Esophagus squamous epithelium (tissue), 5 donors: ENCODE data around the gene ACTRT2. TPM values are rescaled to one million over a fixed set of nuclear protein-coding genes. Genes with fewer than 3 reads are reported as not detected.

Experiments
- DNase-seq: peaks from one replicate; lab custom pipeline; 2025; lab: John Stamatoyannopoulos, UW
- H3K27ac ChIP-seq, 4 donors: fragments of 200-600 bp; sonication (generic); one replicate each; pipeline ENCODE4 v1.5.1; 2016 to 2019; ENCODE audit warnings: mild to moderate bottlenecking in 1 of 4
- H3K27me3 ChIP-seq, 4 donors: fragments of 200-600 bp; sonication (generic); 1 replicate in 3 of 4; 2 replicates in 1 of 4; pipeline versions ENCODE4 v1.5.1 to v1.6.0; 2017 to 2021; ENCODE audit warnings: antibody characterized with exemption in 1 of 4
- H3K36me3 ChIP-seq, 3 donors: fragments of 200-600 bp; sonication (generic); one replicate each; pipeline ENCODE4 v1.5.1; 2016 to 2019
- H3K4me1 ChIP-seq, 3 donors: fragments of 200-600 bp; sonication (generic); one replicate each; pipeline ENCODE4 v1.5.1; 2017 to 2019
- H3K4me3 ChIP-seq, 4 donors: fragments of 200-600 bp; sonication (generic); 1 replicate in 3 of 4; 2 replicates in 1 of 4; pipeline ENCODE4 v1.5.1; 2016 to 2019; ENCODE audit warnings: mild to moderate bottlenecking in 2 of 4, moderate library complexity in 1 of 4
- H3K9me3 ChIP-seq, 3 donors: fragments of 200-600 bp; sonication (generic); one replicate each; pipeline ENCODE4 v1.5.1; 2016 to 2019
- POLR2A ChIP-seq, 4 donors: fragments of 450-650 bp; IDR thresholded peaks; one replicate each; pipeline ENCODE4 v1.6.1; 2017; ENCODE audit warnings: antibody characterized with exemption in 4 of 4, mild to moderate bottlenecking in 4 of 4, moderate library complexity in 3 of 4
- WGBS, 2 donors: methylation state at CpG; one replicate each; pipeline ENCODE4 v1.1.5; 2018; 5-methylcytosine and 5-hydroxymethylcytosine counted together
- intact Hi-C: fragments of 100-400 bp; cut with DNase I; formaldehyde crosslinking; loops from one replicate; pipeline ENCODE4 v1.15.0; 2022
- total RNA-seq, 4 donors: library from RNA; depleted of rRNA; stranded (reverse); fragments of >200 nt; gene quantifications; one replicate each; pipeline ENCODE4 v1.1.0, GENCODE V29; 2016
- TF ChIP-seq, protein P1 (sequence below), 6 experiments: fragments of 450-650 bp in 4 of 6; fragments of 200-600 bp in 2 of 6; sonication (generic) in 2 of 6; IDR thresholded peaks; one replicate each; pipeline ENCODE4 v1.5.1; 2016 to 2019; ENCODE audit warnings: antibody characterized with exemption in 6 of 6, mild to moderate bottlenecking in 4 of 6, moderate library complexity in 4 of 6
- donor health status: DM: yes; HTN: yes; CAD: no.

The ACTRT2 gene
- total RNA-seq, 4 donors from 2014 or later = not detected

DNA sequence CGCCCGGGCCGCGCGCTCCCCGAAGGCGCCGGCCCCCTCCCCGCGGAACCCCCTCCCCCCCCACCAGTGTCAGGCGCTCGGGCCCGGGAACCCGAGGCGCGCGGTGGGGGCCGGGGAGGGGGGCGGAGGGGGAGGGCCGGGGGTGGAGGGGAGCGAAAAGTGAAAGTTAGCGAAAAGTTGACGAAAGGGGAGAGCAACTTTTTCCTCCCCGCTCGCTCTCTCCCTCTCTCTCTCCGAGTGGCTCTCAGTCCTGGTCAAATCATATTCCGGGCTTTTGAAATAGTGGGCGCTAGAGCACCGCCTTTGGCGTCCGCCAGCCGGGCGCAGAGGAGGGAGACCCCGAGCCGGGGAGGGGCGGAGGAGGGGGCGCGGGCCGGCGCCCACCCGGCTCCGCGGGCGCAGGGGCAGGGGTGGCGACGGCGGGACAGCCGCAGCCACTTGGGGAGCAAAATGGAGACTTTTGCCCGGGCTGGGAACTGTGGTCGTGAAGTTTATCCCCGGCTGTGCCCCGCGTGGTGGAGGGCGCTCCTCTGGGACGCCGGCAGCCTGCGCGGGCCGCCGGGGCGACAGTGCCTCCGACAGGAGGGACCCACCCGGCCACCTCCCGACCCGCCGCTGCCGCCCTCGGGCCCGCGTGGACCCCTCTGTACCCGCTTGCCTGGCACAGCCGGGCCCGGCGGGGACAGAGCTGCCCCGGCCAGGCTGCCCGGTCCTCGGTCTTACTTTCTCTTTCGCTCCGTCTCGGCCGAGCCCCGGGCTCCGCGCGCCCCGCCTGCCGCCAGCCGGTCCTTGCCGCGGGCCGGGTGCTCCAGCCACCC is 48.4 kb downstream of the ACTRT2 start:
- TF ChIP-seq POLR2A (IDR thresholded peaks at IDR 0.05) = no peak
- TF ChIP-seq, protein P1, sequence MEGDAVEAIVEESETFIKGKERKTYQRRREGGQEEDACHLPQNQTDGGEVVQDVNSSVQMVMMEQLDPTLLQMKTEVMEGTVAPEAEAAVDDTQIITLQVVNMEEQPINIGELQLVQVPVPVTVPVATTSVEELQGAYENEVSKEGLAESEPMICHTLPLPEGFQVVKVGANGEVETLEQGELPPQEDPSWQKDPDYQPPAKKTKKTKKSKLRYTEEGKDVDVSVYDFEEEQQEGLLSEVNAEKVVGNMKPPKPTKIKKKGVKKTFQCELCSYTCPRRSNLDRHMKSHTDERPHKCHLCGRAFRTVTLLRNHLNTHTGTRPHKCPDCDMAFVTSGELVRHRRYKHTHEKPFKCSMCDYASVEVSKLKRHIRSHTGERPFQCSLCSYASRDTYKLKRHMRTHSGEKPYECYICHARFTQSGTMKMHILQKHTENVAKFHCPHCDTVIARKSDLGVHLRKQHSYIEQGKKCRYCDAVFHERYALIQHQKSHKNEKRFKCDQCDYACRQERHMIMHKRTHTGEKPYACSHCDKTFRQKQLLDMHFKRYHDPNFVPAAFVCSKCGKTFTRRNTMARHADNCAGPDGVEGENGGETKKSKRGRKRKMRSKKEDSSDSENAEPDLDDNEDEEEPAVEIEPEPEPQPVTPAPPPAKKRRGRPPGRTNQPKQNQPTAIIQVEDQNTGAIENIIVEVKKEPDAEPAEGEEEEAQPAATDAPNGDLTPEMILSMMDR (IDR thresholded peaks at IDR 0.05) = peak in 1 of 6 experiments; percentile 5
- DNase-seq = no peak
- Histone ChIP-seq H3K36me3 (no peaks in the 10 kb centered on the region), H3K4me1 (peaks cover 17 to 53% (median 28%) of the 10 kb centered on the region in 3 donors), H3K9me3 (no peaks in the 10 kb centered on the region), H3K27me3 (peaks cover 28 to 98% (median 46%) of the 10 kb centered on the region in 4 donors), H3K4me3 (peak overlapping the region; percentile 49 to 86 (median 63)), H3K27ac (peak overlapping the region; percentile 50 to 80 (median 66))
- intact Hi-C loops = no loop called here
- 0% methylated on average over 2 to 15 of the region's 91 CpGs for WGBS, 2 donors

DNA sequence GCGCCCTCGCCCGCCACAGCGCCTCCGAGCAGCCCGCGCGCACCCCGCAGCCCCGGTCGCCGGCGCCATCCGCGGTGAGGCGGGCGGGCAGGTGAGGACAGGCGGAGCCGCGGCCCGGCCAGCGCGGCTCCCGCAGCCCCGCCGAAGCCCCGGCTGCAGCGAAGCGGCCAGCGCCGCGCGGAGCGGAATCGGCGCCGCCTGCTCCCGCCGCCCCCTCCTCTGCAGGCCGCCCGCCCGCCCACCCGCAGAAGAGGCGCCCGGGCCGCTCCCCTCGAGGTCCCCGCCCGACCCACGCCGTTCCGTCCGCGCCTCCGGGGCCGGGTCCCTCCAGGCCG is 49.0 kb downstream of the ACTRT2 start:
- no peaks in the 10 kb centered on the region for H3K36me3 ChIP-seq
- no CpG with 5 or more reads among the region's 57 CpGs for WGBS, 2 donors
- H3K4me3 ChIP-seq = peak overlapping the region; percentile 49 to 86 (median 63)
- H3K9me3 ChIP-seq = no peaks in the 10 kb centered on the region
- intact Hi-C loops = no loop called here
- H3K4me1 ChIP-seq = peaks cover 17 to 53% (median 28%) of the 10 kb centered on the region in 3 donors
- no peak for TF ChIP-seq POLR2A (IDR thresholded peaks at IDR 0.05)
- DNase-seq = no peak
- peak overlapping the region in 2 of 4 donors; percentile 75 to 80 for H3K27ac ChIP-seq
- peaks cover 22 to 98% (median 43%) of the 10 kb centered on the region in 4 donors for H3K27me3 ChIP-seq

DNA sequence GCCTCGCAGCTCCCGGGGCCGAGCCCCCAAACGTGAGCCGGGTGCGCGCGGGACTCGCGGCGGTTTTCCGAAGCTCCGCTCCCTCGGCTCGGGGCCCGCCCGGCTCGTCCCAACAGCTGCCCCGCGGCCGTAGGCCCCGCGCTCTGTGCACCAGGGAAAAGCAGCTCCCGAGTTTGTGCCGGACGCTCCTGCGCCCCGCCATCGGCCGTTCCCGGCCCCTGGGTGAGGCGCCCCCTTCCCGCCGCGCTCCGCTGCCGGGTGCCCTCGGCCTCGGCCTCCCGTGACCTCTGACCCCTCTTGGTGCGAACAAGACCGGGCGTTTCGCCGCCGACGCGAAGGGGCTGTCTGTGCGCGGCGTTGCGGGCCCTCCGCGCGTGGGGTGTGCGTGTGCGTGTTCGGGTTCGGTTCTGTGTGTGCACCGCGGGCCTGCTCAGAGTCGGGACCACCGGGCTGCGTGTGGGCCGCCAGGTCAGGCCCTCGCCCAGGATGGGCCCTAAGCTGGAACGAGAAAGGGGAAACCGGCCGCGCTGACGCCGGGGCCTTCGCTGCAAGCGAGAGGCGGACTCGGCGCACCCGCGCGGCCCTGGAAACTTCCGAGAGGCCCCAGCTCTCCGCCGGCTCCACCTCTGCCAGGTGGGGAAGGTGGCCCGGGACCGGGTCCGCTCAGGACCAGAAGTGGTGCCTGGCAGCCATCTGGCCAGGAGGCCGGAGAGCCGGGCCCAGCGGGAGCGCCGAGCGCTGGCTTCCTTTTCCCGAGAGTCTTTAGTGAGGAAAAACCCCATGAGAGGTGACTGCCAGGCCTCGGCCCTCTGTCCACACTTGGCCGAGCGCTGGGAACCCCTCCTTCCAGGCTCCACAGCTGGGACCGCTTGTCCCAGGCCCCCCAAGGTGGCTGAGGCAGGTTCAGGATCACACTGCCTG is 49.6 kb downstream of the ACTRT2 start:
- intact Hi-C loops = no loop called here
- Histone ChIP-seq H3K4me1 (peaks cover 17 to 53% (median 28%) of the 10 kb centered on the region in 3 donors), H3K36me3 (no peaks in the 10 kb centered on the region), H3K27ac (peak overlapping the region in 3 of 4 donors; percentile 38 to 80 (median 75)), H3K4me3 (peak overlapping the region; percentile 17 to 86 (median 61)), H3K9me3 (no peaks in the 10 kb centered on the region), H3K27me3 (peaks cover 19 to 98% (median 41%) of the 10 kb centered on the region in 4 donors)
- WGBS, 2 donors = 40% methylated on average over 1 of the region's 97 CpGs; no CpG with 5 or more reads in 1 of the 2 donors
- no peak for TF ChIP-seq POLR2A (IDR thresholded peaks at IDR 0.05)
- TF ChIP-seq, protein P1 (IDR thresholded peaks at IDR 0.05) = no peak
- no peak for DNase-seq

DNA sequence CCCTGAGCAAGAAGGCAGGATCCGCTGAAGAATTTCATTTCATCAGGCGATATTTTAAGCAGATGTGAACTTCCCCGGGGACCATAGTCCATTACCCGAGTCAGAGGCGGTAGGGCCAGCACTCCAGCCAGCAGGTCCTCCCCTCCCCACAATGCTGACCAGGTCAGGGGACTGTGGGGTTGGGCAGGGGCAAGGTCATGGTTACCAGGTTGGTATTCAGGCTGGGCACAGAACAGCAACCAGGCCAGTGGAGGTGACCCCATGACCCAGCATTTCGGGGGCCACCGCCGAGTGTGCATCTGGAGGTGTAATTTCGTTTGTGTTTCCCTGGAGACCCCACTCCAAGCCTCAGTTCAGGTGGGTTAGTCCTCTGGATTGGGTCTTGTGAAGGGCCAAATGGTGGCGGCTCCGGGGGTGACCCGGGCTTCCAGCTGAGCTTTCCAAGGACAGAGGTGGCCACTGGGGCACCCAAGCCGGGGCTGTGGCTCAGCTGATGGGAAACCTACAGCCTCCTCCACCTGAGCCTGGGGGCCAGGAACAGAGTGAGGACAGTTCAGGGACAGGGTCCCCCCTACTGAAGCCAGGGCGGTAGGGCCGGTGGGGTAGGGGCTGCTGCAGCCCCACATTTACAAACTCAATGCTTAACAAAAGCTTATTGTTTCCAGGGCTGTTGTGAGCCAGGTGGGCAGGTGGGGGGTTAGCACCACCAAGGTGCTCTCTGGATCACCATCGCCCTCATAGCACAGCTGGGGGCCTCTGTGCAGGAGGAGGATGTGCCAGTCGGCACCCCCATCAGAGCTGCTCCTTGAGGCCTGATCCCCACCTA is 50.5 kb downstream of the ACTRT2 start:
- Histone ChIP-seq H3K36me3 (no peaks in the 10 kb centered on the region), H3K27me3 (peaks cover 16 to 98% (median 38%) of the 10 kb centered on the region in 4 donors), H3K4me3 (peak overlapping the region in 1 of 4 donors; percentile 86), H3K9me3 (no peaks in the 10 kb centered on the region), H3K27ac (peak overlapping the region in 3 of 4 donors; percentile 38 to 80 (median 75)), H3K4me1 (peaks cover 17 to 53% (median 28%) of the 10 kb centered on the region in 3 donors)
- 90 to 100% methylated on average over 1 to 2 of the region's 17 CpGs for WGBS, 2 donors
- intact Hi-C loops = no loop called here
- TF ChIP-seq POLR2A (IDR thresholded peaks at IDR 0.05) = no peak
- TF ChIP-seq, protein P1 (IDR thresholded peaks at IDR 0.05) = no peak
- DNase-seq = no peak

Other genes with a start within 250 kb of the ACTRT2 start
- under 1 TPM in 3 of 4 donors, not detected in 1; 0.04 to 0.19 (median 0.15) TPM for gene TTC34, start 219.8 kb upstream of the ACTRT2 start, total RNA-seq
- under 1 TPM; 0.08 to 0.19 (median 0.12) TPM for gene PRDM16, start 47.7 kb downstream of the ACTRT2 start, total RNA-seq